GM18499 (cell line): ENCODE data around the gene TBC1D3G.
"Not testable (repeated sequence)": the region's sequence is repeated elsewhere in the genome, so short reads cannot be mapped to it uniquely, and the experiment has no call there.

Experiments used
- ATAC-seq: cut with Tn5 transposase; IDR thresholded peaks from one replicate; pipeline ENCODE4 v1.9.1; 2021; ENCODE audit warnings: moderate number of reproducible peaks; ENCODE audit not compliant: insufficient read depth, unreplicated experiment

Gene TBC1D3G

DNA sequence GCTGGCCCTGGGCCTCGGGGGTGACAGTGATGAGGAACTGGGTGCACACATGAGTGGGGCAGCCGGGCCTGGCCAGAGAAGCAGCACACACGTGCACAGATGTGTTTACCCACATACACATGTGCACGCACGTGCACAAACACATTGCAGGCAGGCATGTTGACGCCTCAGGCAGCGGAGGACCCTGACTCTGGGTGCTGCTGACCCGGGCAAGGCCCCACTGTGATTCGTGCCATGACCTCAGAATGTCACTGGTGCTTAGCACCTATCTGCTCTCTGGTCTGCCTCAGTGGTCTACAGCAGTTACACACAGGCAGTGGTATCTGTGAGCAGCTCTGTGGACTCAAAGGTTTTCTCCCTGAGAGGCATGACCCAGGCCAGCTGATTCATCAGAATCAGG is at the start of gene TBC1D3G:
TBC1D3G (plus strand) TSS at position 301 of the 400 bp plus-strand sequence. CDS start 1,528 bp downstream, outside the sequence.
- ATAC-seq: not testable (repeated sequence)

DNA sequence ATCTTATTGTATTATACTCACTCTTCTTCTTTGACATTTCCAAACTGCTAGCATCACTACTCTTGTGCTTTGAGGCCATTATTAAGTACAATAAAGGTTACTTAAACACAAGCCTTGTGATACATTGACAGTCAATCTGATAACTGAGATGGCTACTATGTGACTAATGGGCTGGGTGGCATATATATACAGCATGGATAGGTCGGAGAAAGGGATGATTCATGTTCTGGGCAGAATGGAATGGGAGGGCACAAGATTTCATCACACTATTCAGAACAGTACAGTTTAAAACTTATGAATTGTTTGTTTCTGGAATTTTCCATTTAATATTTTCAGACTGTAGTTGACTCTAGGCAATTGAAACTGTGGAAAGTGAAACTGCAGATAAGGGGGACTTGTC is 40.4 kb upstream of the TBC1D3G start:
- ATAC-seq: not testable (repeated sequence)

DNA sequence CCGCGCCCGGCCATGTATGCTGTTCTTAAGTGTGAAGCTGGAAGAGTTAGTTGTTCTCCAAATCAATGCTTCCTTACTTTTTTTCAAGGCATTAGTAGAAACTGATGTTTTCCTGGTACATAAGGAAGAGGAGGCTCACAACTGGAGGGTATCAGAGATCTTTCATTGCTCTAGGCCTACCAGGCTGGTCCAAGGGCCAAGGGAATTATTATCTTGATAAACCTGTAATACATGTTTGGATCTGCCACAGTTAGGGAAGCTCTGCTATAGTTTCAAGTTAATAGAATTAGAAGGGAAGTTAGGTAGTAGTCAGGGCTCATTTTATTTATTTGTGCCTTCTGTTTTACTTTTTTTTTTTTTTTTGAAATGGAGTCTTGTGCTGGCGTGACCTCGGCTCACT is 39.5 kb upstream of the TBC1D3G start:
- not testable (repeated sequence) for ATAC-seq

DNA sequence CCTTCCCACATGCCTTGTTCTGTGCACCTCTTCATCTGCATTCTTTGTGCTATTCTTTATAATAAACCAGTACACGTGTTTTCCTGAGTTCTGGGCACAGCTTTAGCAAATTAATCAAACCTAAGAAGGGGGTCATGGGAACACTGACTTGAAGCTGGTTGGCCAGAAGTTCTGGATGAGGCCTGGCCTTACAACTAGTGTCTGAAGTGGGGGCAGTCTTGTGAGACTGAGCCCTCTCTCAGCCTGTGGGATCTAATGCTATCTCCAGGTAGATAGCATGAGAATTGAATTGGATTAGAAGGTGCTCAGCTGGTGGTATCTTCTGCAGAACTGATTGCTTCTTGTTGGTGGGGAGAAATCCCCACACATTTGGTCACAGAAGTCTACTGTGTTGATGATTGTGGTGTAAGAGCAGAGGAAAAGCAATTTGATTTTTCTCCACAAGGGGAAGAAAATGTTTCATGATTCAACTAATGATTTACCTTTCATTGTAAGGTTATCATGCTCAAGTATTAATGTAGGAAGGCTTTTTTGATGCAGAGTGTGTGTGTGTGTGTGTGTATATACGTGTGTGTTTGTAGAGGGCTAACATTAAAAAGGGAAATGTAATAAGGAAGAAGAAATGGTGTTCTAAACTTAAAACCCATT is 33.6 kb upstream of the TBC1D3G start:
- not testable (repeated sequence) for ATAC-seq

DNA sequence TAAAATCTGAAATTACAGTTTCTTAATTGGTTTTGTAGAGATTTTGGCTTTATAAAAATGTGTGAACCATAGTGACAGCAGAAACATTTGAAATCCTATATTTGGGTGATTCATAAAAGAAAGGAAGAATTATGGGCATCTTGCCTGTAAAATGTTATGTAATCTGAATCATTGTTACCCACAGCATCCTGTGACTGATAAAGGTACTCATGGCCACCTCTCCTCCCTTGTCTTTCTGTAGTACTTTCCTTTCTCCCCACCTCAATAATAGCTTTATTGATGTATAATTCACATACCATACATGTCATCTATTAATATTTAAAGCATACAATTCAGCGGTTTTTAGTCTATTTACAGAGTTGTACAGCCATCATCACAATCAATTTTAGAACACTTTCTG is 28.5 kb upstream of the TBC1D3G start:
- not testable (repeated sequence) for ATAC-seq

DNA sequence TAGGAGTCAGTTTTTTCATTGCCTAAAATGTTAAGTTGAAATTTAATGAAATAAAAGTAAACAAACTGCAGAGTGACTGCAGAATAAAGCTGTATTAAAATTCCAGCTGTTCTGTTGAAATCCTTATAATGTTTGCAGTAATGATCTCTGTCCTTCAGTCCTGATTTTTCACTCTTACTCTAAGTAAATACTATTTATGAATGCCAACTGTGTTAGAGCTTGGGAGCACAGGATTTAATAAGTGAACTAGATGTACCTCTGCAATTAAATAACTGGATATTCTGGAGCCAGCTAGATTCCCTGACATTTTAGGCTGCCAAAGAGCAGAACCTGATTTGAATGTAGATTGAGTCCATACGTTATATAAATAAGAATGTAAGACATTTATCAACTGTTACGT is 7.9 kb upstream of the TBC1D3G start:
- not testable (repeated sequence) for ATAC-seq

DNA sequence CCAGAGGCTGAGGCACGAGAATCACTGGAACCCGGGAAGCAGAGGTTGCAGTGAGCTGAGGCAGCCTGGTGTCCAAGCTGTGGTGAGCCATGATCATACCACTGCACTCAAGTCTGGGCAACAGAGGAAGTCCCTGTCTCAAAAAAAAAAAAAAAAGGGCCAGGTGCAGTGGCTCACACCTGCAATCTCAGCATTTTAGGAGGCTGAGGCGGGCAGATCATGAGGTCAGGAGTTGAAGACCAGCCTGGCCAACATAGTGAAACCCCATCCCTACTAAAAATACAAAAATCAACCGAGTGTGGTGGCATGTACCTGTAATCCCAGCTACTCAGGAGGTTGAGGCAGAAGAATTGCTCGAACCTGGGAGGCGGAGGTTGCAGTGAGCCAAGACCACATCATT is 38.8 kb downstream of the TBC1D3G start:
- not testable (repeated sequence) for ATAC-seq

DNA sequence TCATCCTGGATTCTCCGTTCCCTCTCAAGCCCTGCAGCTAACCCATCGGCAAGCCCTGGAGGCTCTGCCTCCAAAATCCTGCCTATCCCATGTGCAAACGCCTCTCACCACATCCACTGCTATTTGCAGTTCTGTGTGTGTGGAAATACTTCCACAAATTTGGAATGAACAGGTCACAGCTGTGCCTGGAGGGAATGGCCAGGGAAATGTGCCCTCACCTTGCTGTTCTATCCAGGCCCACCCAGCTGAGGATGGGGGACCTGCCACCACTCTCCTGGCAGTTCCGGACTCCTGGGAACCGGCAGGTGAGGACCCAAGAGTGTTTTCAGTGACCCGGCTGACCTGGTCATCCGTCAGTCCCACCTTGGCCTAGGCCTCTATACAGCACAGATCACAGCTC is 52.3 kb downstream of the TBC1D3G start:
- not testable (repeated sequence) for ATAC-seq
